AG09309 (cell line): ENCODE measurements around the gene SLIT3.
A peak's percentile ranks its signal among the peaks of the same experiment; 100 is the strongest.

Experiments
- DNase-seq: peaks from one replicate; pipeline ENCODE4 v3.0.0-alpha.2; 2010; ENCODE audit warnings: low read depth
- H3K4me3 ChIP-seq: 2 replicates; pipeline ENCODE4 v1.5.1; 2011; ENCODE audit warnings: mild to moderate bottlenecking, low read depth, low read length, moderate library complexity; ENCODE audit not compliant: control insufficient read depth
- CTCF ChIP-seq: IDR thresholded peaks from 2 replicates; pipeline ENCODE4 v1.5.1; 2011; ENCODE audit warnings: mild to moderate bottlenecking, low read depth, low read length, inconsistent platforms; ENCODE audit not compliant: insufficient read depth, control insufficient read depth; ENCODE audit errors: missing control alignments

SLIT3 gene

GRCh38 chr5:168877132-168877892 is 423.6 kb downstream of the SLIT3 start:
- no peak for TF ChIP-seq CTCF
- no peak overlapping the region for H3K4me3 ChIP-seq
- no peak for DNase-seq

GRCh38 chr5:168876419-168876818 is 424.5 kb downstream of the SLIT3 start:
- no peak for TF ChIP-seq CTCF
- H3K4me3 ChIP-seq = no peak overlapping the region
- DNase-seq = no peak

DNA sequence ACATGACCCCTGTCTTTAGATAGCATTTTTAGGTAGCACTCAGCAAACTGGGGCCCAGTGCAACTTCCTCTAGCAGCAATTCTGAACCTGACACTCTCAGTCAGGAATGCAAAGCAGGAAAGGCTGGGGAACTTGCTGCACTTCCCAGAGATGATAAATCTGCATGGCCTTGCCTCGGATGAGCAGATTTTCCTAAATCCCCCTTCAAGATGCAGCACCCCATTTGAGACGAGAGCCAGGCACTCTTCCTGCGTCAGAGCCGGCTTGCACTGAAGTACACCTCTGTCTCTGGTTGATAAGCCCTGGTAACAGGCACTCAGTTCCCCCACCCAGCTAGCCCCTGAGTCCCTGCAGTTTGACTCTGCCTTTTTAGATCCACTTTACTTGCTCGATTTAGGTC is 425.1 kb downstream of the SLIT3 start:
- DNase-seq = no peak
- H3K4me3 ChIP-seq = no peak overlapping the region
- no peak for TF ChIP-seq CTCF

DNA sequence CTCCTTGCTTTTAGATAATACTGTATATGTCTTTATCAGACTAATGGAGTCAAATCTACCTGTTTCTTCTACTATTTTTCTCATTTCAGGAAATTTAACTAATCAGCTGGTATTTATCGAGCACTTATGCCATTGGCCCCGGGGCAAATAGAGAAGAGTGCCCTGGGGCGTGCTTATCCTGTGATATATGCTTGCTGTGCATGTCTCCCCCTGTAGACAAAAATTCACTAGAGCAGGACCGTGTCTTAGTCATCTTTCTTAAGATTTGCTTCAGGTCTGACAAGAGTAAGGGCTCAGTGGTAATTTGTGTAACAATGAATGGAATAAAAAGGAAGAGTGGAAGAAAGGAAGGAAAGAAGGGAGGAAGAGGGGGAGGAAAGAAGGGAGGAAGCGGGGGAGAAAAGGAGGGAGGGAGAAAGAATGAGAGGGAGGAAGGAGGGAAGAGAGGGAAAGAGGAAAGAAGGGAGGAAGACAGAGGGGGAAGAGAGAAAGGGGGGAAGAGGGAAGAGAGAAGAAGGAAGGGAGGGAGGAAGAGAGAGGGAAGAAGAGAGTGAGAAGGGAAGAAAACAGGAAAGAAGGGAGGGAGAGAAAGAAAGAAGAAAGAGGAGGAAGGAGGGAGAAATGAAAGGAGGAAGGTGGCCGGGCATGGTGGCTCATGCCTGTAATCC is 426.1 kb downstream of the SLIT3 start:
- no peak for DNase-seq
- H3K4me3 ChIP-seq = no peak overlapping the region
- TF ChIP-seq CTCF = peak; percentile 20

- no peak for TF ChIP-seq CTCF
- H3K4me3 ChIP-seq = no peak overlapping the region
- DNase-seq = no peak
These were observed 428.7 kb downstream of the SLIT3 start for GRCh38 chr5:168872246-168872645.

GRCh38 chr5:168870910-168871309 is 430.0 kb downstream of the SLIT3 start:
- no peak for DNase-seq
- TF ChIP-seq CTCF = no peak
- no peak overlapping the region for H3K4me3 ChIP-seq
